ENCODE measurements around the gene GSK3B.
A peak's percentile ranks its signal among the peaks of the same experiment; 100 is the strongest.

The GSK3B gene

DNA sequence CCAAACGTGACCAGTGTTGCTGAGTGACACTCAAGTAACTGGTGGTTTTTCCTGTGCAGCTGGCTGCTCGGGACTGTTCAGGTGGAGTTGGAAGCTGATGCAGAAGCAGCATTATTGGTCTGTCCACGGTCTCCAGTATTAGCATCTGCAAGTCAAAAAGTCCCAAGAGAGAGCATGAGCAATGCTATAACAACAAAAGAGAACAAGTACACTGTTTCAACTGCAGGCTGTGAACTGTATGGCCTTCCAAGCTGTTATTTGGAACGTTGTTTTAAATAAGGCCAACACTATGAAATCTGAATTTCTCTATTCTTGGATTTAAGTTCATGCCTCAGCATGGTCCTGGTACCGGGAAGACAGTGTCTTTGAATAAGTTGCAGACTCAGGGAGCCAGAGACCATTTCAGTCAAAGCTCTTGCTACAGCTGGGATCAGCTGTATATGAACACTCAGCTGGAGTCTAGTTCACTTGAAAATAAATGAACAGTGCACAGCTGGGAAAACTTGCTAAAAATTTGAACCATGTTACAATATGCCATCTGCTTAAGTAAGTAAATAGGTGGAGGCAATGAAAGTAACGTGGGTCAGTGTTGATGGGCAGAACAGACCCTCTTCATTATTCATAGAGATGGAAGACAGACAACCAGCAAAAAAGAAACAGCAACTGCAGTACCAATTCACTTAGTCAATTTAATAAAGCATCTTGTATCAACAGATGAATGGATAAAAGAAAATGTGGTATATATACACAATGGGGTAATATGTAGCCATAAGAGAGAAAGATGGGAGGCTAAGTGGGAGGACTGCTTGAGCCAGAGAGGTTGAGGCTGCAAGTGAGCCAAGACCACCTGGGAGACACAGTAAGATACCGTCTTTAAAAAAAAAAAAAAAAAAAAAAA is 267.3 kb downstream of the GSK3B start:
- Histone ChIP-seq H3K56ac (ENCODE audit: low read length) (no peak overlapping the region), H4K5ac (ENCODE audit: low read length) (no peak overlapping the region), H3K27ac (ENCODE audit: low read depth, low read length) (no peak overlapping the region), H3K79me1 (ENCODE audit: low read length) (peaks cover 1% of the 10 kb centered on the region), H3K4ac (ENCODE audit: low read depth, low read length) (no peak overlapping the region), H2BK120ac (ENCODE audit: low read depth, low read length) (no peak overlapping the region), H2BK5ac (ENCODE audit: low read length) (no peak overlapping the region), H3K23ac (ENCODE audit: low read length) (no peak overlapping the region), H3K9ac (ENCODE audit: low read length) (no peak overlapping the region), H3K18ac (ENCODE audit: low read length) (no peak overlapping the region), H3K79me2 (ENCODE audit: control insufficient read depth, insufficient read depth, low read length) (no peaks in the 10 kb centered on the region), H3K4me3 (ENCODE audit: low read length) (no peak overlapping the region), H4K8ac (ENCODE audit: low read depth, low read length) (no peak overlapping the region), H2AK5ac (ENCODE audit: low read length) (no peak overlapping the region), H3K27me3 (ENCODE audit: insufficient read depth, low read length, poor library complexity) (no peaks in the 10 kb centered on the region), H2BK15ac (replicated peaks; ENCODE audit: low read depth) (no peak overlapping the region), H3K4me2 (ENCODE audit: low read length) (no peak overlapping the region), H3K4me1 (ENCODE audit: control insufficient read depth, low read depth, low read length) (no peaks in the 10 kb centered on the region), H3K36me3 (ENCODE audit: control insufficient read depth, insufficient read depth, low read length) (no peaks in the 10 kb centered on the region)
- DNase-seq, result no peak
- WGBS (ENCODE audit: extremely low coverage, insufficient coverage, low lambda C conversion rate), result no CpG with 5 or more reads among the region's 7 CpGs

DNA sequence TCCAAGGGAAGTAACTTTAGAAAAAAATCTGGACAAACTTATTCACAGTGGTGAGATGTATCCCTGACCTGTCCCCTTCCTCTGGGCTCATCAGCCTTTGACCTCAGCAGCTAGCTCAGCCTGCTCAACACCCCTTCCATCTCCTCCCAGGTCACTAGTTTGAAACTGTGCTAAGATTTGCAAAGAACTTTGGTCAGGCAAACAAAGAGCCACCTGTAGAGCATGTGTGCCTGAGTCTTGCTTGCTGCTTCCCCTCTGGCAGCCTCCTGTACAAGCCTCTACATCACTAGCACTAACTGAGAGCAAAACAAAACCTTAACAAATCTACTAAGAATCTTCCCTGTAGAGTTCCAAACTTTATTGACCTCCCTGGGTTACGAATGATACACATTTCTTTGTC is 268.4 kb downstream of the GSK3B start:
- no peak overlapping the region for H3K9ac ChIP-seq (ENCODE audit: low read length)
- no peak overlapping the region for H2BK5ac ChIP-seq (ENCODE audit: low read length)
- no peaks in the 10 kb centered on the region for H3K4me1 ChIP-seq (ENCODE audit: control insufficient read depth, low read depth, low read length)
- H3K23ac ChIP-seq (ENCODE audit: low read length), result no peak overlapping the region
- H3K27ac ChIP-seq (ENCODE audit: low read depth, low read length), result no peak overlapping the region
- no peak overlapping the region for H4K8ac ChIP-seq (ENCODE audit: low read depth, low read length)
- H3K56ac ChIP-seq (ENCODE audit: low read length), result no peak overlapping the region
- H3K4me3 ChIP-seq (ENCODE audit: low read length), result no peak overlapping the region
- H3K18ac ChIP-seq (ENCODE audit: low read length), result no peak overlapping the region
- H3K36me3 ChIP-seq (ENCODE audit: control insufficient read depth, insufficient read depth, low read length), result no peaks in the 10 kb centered on the region
- H4K5ac ChIP-seq (ENCODE audit: low read length), result no peak overlapping the region
- no peak overlapping the region for H2AK5ac ChIP-seq (ENCODE audit: low read length)
- DNase-seq, result no peak
- H3K4me2 ChIP-seq (ENCODE audit: low read length), result no peak overlapping the region
- no peaks in the 10 kb centered on the region for H3K79me2 ChIP-seq (ENCODE audit: control insufficient read depth, insufficient read depth, low read length)
- H2BK120ac ChIP-seq (ENCODE audit: low read depth, low read length), result no peak overlapping the region
- no peak overlapping the region for H2BK15ac ChIP-seq (replicated peaks; ENCODE audit: low read depth)
- WGBS (ENCODE audit: extremely low coverage, insufficient coverage, low lambda C conversion rate), result no CpG with 5 or more reads among the region's 1 CpG
- no peak overlapping the region for H3K4ac ChIP-seq (ENCODE audit: low read depth, low read length)
- H3K27me3 ChIP-seq (ENCODE audit: insufficient read depth, low read length, poor library complexity), result no peaks in the 10 kb centered on the region
- peaks cover 1% of the 10 kb centered on the region for H3K79me1 ChIP-seq (ENCODE audit: low read length)

DNA sequence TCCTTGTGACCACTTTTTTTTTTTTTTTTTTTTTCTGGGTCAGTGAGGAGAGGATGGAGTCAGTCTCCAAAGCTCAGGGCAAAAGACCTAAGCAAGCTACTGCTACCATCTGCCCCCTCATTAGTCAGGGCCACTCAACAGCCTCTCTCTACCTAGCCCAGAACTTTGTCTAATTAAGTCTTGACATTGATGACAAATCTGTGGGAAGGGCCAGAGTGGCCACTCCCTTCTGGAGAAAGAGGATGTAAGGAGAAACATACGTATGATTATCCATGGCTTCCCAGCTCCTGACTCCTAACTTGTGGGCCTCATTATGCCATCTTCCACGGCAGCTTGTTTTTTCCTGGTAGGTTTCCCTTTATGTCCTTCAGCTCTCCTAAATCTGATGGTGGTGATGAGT is 274.4 kb downstream of the GSK3B start:
- no peaks in the 10 kb centered on the region for H3K79me1 ChIP-seq (ENCODE audit: low read length)
- no peaks in the 10 kb centered on the region for H3K27me3 ChIP-seq (ENCODE audit: insufficient read depth, low read length, poor library complexity)
- H3K18ac ChIP-seq (ENCODE audit: low read length), result no peak overlapping the region
- no peak overlapping the region for H3K4ac ChIP-seq (ENCODE audit: low read depth, low read length)
- H4K5ac ChIP-seq (ENCODE audit: low read length), result no peak overlapping the region
- H3K79me2 ChIP-seq (ENCODE audit: control insufficient read depth, insufficient read depth, low read length), result no peaks in the 10 kb centered on the region
- no peak overlapping the region for H2BK5ac ChIP-seq (ENCODE audit: low read length)
- H2BK120ac ChIP-seq (ENCODE audit: low read depth, low read length), result no peak overlapping the region
- no peak overlapping the region for H3K23ac ChIP-seq (ENCODE audit: low read length)
- no peak overlapping the region for H2AK5ac ChIP-seq (ENCODE audit: low read length)
- H3K4me1 ChIP-seq (ENCODE audit: control insufficient read depth, low read depth, low read length), result no peaks in the 10 kb centered on the region
- H3K56ac ChIP-seq (ENCODE audit: low read length), result no peak overlapping the region
- no peaks in the 10 kb centered on the region for H3K36me3 ChIP-seq (ENCODE audit: control insufficient read depth, insufficient read depth, low read length)
- H2BK15ac ChIP-seq (replicated peaks; ENCODE audit: low read depth), result no peak overlapping the region
- no peak overlapping the region for H4K8ac ChIP-seq (ENCODE audit: low read depth, low read length)
- no peak for DNase-seq
- H3K4me3 ChIP-seq (ENCODE audit: low read length), result no peak overlapping the region
- no peak overlapping the region for H3K9ac ChIP-seq (ENCODE audit: low read length)
- H3K4me2 ChIP-seq (ENCODE audit: low read length), result no peak overlapping the region
- H3K27ac ChIP-seq (ENCODE audit: low read depth, low read length), result no peak overlapping the region
- no CpG with 5 or more reads among the region's 2 CpGs for WGBS (ENCODE audit: extremely low coverage, insufficient coverage, low lambda C conversion rate)

DNA sequence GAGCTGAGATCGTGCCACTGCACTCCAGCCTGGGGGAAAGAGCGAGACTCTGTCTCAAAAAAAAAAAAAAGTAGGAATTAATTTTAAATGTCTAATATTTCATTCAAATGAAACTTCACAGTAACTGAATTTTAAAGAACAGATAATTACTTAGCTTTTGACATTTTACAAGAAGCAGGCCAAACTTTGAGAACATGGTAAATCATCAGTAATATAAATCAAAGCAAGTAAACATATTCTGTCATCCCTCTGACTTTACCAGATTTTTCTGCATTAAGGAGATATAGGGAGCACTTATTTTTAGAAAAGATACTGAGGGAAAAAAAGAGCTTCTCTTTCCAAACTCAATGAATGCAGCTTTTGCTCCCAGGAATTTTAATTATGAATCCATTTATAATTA is 275.3 kb downstream of the GSK3B start:
- Histone ChIP-seq H3K27me3 (ENCODE audit: insufficient read depth, low read length, poor library complexity) (no peaks in the 10 kb centered on the region), H2BK120ac (ENCODE audit: low read depth, low read length) (no peak overlapping the region), H2AK5ac (ENCODE audit: low read length) (no peak overlapping the region), H2BK5ac (ENCODE audit: low read length) (no peak overlapping the region), H3K4me2 (ENCODE audit: low read length) (no peak overlapping the region), H4K5ac (ENCODE audit: low read length) (no peak overlapping the region), H3K23ac (ENCODE audit: low read length) (no peak overlapping the region), H3K18ac (ENCODE audit: low read length) (no peak overlapping the region), H3K4me1 (ENCODE audit: control insufficient read depth, low read depth, low read length) (no peaks in the 10 kb centered on the region), H3K4me3 (ENCODE audit: low read length) (no peak overlapping the region), H3K56ac (ENCODE audit: low read length) (no peak overlapping the region), H3K4ac (ENCODE audit: low read depth, low read length) (no peak overlapping the region), H3K79me1 (ENCODE audit: low read length) (no peaks in the 10 kb centered on the region), H3K36me3 (ENCODE audit: control insufficient read depth, insufficient read depth, low read length) (no peaks in the 10 kb centered on the region), H3K79me2 (ENCODE audit: control insufficient read depth, insufficient read depth, low read length) (no peaks in the 10 kb centered on the region), H3K9ac (ENCODE audit: low read length) (no peak overlapping the region), H2BK15ac (replicated peaks; ENCODE audit: low read depth) (no peak overlapping the region), H3K27ac (ENCODE audit: low read depth, low read length) (no peak overlapping the region), H4K8ac (ENCODE audit: low read depth, low read length) (no peak overlapping the region)
- no peak for DNase-seq
- no CpG with 5 or more reads among the region's 2 CpGs for WGBS (ENCODE audit: extremely low coverage, insufficient coverage, low lambda C conversion rate)

DNA sequence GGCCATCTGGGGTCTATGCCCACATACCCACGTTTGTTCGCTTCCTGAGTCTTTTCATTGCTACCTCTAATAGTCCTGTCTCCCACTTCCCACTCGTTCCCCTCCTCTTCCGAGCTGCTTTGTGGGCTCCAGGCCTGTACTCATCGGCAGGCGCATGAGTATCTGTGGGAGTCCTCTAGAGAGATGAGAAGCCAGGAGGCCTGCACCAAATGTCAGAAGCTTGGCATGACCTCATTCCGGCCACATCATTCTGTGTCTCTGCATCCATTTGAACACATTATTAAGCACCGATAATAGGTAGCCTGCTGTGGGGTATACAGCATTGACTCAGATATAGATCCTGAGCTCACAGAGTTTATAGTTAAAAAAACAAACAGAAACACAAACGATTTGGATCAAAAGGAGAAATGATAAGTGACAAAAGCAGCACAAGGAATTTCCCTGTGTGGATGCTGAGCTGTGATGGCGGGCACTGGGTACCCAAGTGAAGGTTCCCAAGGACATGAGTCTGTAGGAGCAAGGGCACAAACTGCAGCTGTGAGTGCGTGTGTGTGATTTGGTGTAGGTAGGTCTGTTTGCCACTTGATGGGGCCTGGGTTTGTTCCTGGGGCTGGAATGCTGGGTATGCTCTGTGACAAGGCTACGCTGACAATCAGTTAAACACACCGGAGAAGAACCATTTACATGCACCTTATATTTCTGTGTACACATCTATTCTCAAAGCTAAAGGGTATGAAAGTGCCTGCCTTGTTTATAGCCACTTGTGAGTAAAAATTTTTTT is 276.5 kb downstream of the GSK3B start:
- Histone ChIP-seq H4K8ac (ENCODE audit: low read depth, low read length) (no peak overlapping the region), H3K27ac (ENCODE audit: low read depth, low read length) (no peak overlapping the region), H3K23ac (ENCODE audit: low read length) (no peak overlapping the region), H3K79me2 (ENCODE audit: control insufficient read depth, insufficient read depth, low read length) (no peaks in the 10 kb centered on the region), H4K5ac (ENCODE audit: low read length) (no peak overlapping the region), H2BK15ac (replicated peaks; ENCODE audit: low read depth) (no peak overlapping the region), H2BK5ac (ENCODE audit: low read length) (no peak overlapping the region), H2BK120ac (ENCODE audit: low read depth, low read length) (no peak overlapping the region), H3K36me3 (ENCODE audit: control insufficient read depth, insufficient read depth, low read length) (no peaks in the 10 kb centered on the region), H3K79me1 (ENCODE audit: low read length) (no peaks in the 10 kb centered on the region), H3K4me1 (ENCODE audit: control insufficient read depth, low read depth, low read length) (no peaks in the 10 kb centered on the region), H3K9ac (ENCODE audit: low read length) (no peak overlapping the region), H2AK5ac (ENCODE audit: low read length) (no peak overlapping the region), H3K18ac (ENCODE audit: low read length) (no peak overlapping the region), H3K56ac (ENCODE audit: low read length) (no peak overlapping the region), H3K4ac (ENCODE audit: low read depth, low read length) (no peak overlapping the region), H3K4me3 (ENCODE audit: low read length) (no peak overlapping the region), H3K4me2 (ENCODE audit: low read length) (no peak overlapping the region), H3K27me3 (ENCODE audit: insufficient read depth, low read length, poor library complexity) (no peaks in the 10 kb centered on the region)
- DNase-seq, result peak; percentile 54
- WGBS (ENCODE audit: extremely low coverage, insufficient coverage, low lambda C conversion rate), result no CpG with 5 or more reads among the region's 13 CpGs
